Measurements from ENCODE around the gene ETF1. TPM values are rescaled to one million over a fixed set of nuclear protein-coding genes. Genes with fewer than 3 reads are reported as not detected.

ETF1 gene
- total and polyA plus RNA-seq, 5 donors from 2014 or later = 25.9 to 170 (median 38.8) TPM

- Mint-ChIP-seq H3K27ac (no peak overlapping the region), H3K9me3 (no peaks in the 10 kb centered on the region), H3K4me3 (no peak overlapping the region), H3K4me1 (peaks cover 0 to 5% (median 1%) of the 10 kb centered on the region in 4 donors), H3K36me3 (peaks cover 24% of the 10 kb centered on the region), H3K27me3 (no peaks in the 10 kb centered on the region)
- no peaks in the 10 kb centered on the region for H3K4me1 ChIP-seq (ENCODE audit: control insufficient read depth, insufficient read depth, low read length, poor library complexity, severe bottlenecking)
- H3K27ac ChIP-seq (ENCODE audit: insufficient read depth, low read length, poor library complexity, severe bottlenecking) = no peak overlapping the region
- peaks cover 41% of the 10 kb centered on the region for H3K36me3 ChIP-seq (ENCODE audit: control insufficient read depth, insufficient read depth, low read length)
- H3K9me3 ChIP-seq (ENCODE audit: control insufficient read depth in 2 of 2, low read length in 2 of 2) = no peaks in the 10 kb centered on the region
- H3K27me3 ChIP-seq (ENCODE audit: control insufficient read depth, insufficient read depth, low read length) = no peaks in the 10 kb centered on the region
- ATAC-seq (ENCODE audit: low read depth in 2 of 2) (no peak), DNase-seq (no peak)
- H3K4me3 ChIP-seq (ENCODE audit: low read depth, low read length) = no peak overlapping the region
Observed at GRCh38 chr5:138506370-138507306, 36.4 kb downstream of the ETF1 start.

GRCh38 chr5:138504799-138505198, 38.2 kb downstream of the ETF1 start:
- peaks cover 0 to 2% (median 0%) of the 10 kb centered on the region in 7 donors for H3K9me3 Mint-ChIP-seq
- no peak for DNase-seq
- H3K9me3 ChIP-seq (ENCODE audit: control insufficient read depth in 2 of 2, low read length in 2 of 2) = no peaks in the 10 kb centered on the region
- ATAC-seq (ENCODE audit: low read depth in 2 of 2) = no peak
- no peak overlapping the region for H3K27ac ChIP-seq (ENCODE audit: insufficient read depth, low read length, poor library complexity, severe bottlenecking)
- peaks cover 10% of the 10 kb centered on the region for H3K36me3 Mint-ChIP-seq
- no peaks in the 10 kb centered on the region for H3K27me3 ChIP-seq (ENCODE audit: control insufficient read depth, insufficient read depth, low read length)
- H3K4me3 Mint-ChIP-seq = peak overlapping the region in 1 of 4 donors; percentile 38
- peaks cover 0 to 5% (median 1%) of the 10 kb centered on the region in 4 donors for H3K4me1 Mint-ChIP-seq
- H3K4me1 ChIP-seq (ENCODE audit: control insufficient read depth, insufficient read depth, low read length, poor library complexity, severe bottlenecking) = no peaks in the 10 kb centered on the region
- H3K27ac Mint-ChIP-seq = no peak overlapping the region
- no peak overlapping the region for H3K4me3 ChIP-seq (ENCODE audit: low read depth, low read length)
- peaks cover 26% of the 10 kb centered on the region for H3K36me3 ChIP-seq (ENCODE audit: control insufficient read depth, insufficient read depth, low read length)
- no peaks in the 10 kb centered on the region for H3K27me3 Mint-ChIP-seq

GRCh38 chr5:138503487-138504270, 39.4 kb downstream of the ETF1 start:
- ATAC-seq (ENCODE audit: low read depth in 2 of 2) = peak; percentile 63 to 71
- H3K36me3 Mint-ChIP-seq = peaks cover 5% of the 10 kb centered on the region

GRCh38 chr5:138502521-138502920, 40.5 kb downstream of the ETF1 start:
- Histone ChIP-seq H3K4me1 (ENCODE audit: control insufficient read depth, insufficient read depth, low read length, poor library complexity, severe bottlenecking) (no peaks in the 10 kb centered on the region), H3K27me3 (ENCODE audit: control insufficient read depth, insufficient read depth, low read length) (no peaks in the 10 kb centered on the region), H3K36me3 (ENCODE audit: control insufficient read depth, insufficient read depth, low read length) (peaks cover 7% of the 10 kb centered on the region), H3K27ac (ENCODE audit: insufficient read depth, low read length, poor library complexity, severe bottlenecking) (no peak overlapping the region), H3K4me3 (ENCODE audit: low read depth, low read length) (no peak overlapping the region), H3K9me3 (ENCODE audit: control insufficient read depth in 2 of 2, low read length in 2 of 2) (no peaks in the 10 kb centered on the region)
- ATAC-seq (ENCODE audit: low read depth in 2 of 2) (no peak), DNase-seq (no peak)
- Mint-ChIP-seq H3K4me3 (no peak overlapping the region), H3K27ac (peak overlapping the region in 1 of 3 donors; percentile 73), H3K36me3 (no peaks in the 10 kb centered on the region), H3K27me3 (no peaks in the 10 kb centered on the region), H3K9me3 (peaks cover 0 to 2% (median 0%) of the 10 kb centered on the region in 7 donors), H3K4me1 (peaks cover 0 to 5% (median 0%) of the 10 kb centered on the region in 4 donors)

More at GRCh38 chr5:138503487-138504270, 39.4 kb downstream of the ETF1 start:
- Histone ChIP-seq H3K27ac (ENCODE audit: insufficient read depth, low read length, poor library complexity, severe bottlenecking) (no peak overlapping the region), H3K36me3 (ENCODE audit: control insufficient read depth, insufficient read depth, low read length) (peaks cover 18% of the 10 kb centered on the region), H3K27me3 (ENCODE audit: control insufficient read depth, insufficient read depth, low read length) (no peaks in the 10 kb centered on the region), H3K4me1 (ENCODE audit: control insufficient read depth, insufficient read depth, low read length, poor library complexity, severe bottlenecking) (no peaks in the 10 kb centered on the region), H3K9me3 (ENCODE audit: control insufficient read depth in 2 of 2, low read length in 2 of 2) (no peaks in the 10 kb centered on the region), H3K4me3 (ENCODE audit: low read depth, low read length) (no peak overlapping the region)
- Mint-ChIP-seq H3K4me1 (peaks cover 0 to 5% (median 0%) of the 10 kb centered on the region in 4 donors), H3K9me3 (peaks cover 0 to 2% (median 0%) of the 10 kb centered on the region in 7 donors), H3K4me3 (no peak overlapping the region), H3K27me3 (no peaks in the 10 kb centered on the region), H3K27ac (no peak overlapping the region)
- DNase-seq = peak; percentile 12 to 57 (median 57)

GRCh38 chr5:138502121-138502520, 40.9 kb downstream of the ETF1 start:
- Mint-ChIP-seq H3K27me3 (no peaks in the 10 kb centered on the region), H3K27ac (peak overlapping the region in 1 of 3 donors; percentile 73), H3K4me1 (peaks cover 0 to 5% (median 0%) of the 10 kb centered on the region in 4 donors), H3K36me3 (no peaks in the 10 kb centered on the region), H3K4me3 (no peak overlapping the region), H3K9me3 (peaks cover 0 to 2% (median 0%) of the 10 kb centered on the region in 7 donors)
- no peak overlapping the region for H3K4me3 ChIP-seq (ENCODE audit: low read depth, low read length)
- H3K27ac ChIP-seq (ENCODE audit: insufficient read depth, low read length, poor library complexity, severe bottlenecking) = no peak overlapping the region
- H3K27me3 ChIP-seq (ENCODE audit: control insufficient read depth, insufficient read depth, low read length) = no peaks in the 10 kb centered on the region
- no peak for DNase-seq
- H3K9me3 ChIP-seq (ENCODE audit: control insufficient read depth in 2 of 2, low read length in 2 of 2) = no peaks in the 10 kb centered on the region
- H3K36me3 ChIP-seq (ENCODE audit: control insufficient read depth, insufficient read depth, low read length) = peaks cover 3% of the 10 kb centered on the region
- no peaks in the 10 kb centered on the region for H3K4me1 ChIP-seq (ENCODE audit: control insufficient read depth, insufficient read depth, low read length, poor library complexity, severe bottlenecking)
- ATAC-seq (ENCODE audit: low read depth in 2 of 2) = no peak

- Histone ChIP-seq H3K36me3 (ENCODE audit: control insufficient read depth, insufficient read depth, low read length) (no peaks in the 10 kb centered on the region), H3K4me1 (ENCODE audit: control insufficient read depth, insufficient read depth, low read length, poor library complexity, severe bottlenecking) (no peaks in the 10 kb centered on the region), H3K9me3 (ENCODE audit: control insufficient read depth in 2 of 2, low read length in 2 of 2) (no peaks in the 10 kb centered on the region), H3K4me3 (ENCODE audit: low read depth, low read length) (no peak overlapping the region), H3K27me3 (ENCODE audit: control insufficient read depth, insufficient read depth, low read length) (no peaks in the 10 kb centered on the region), H3K27ac (ENCODE audit: insufficient read depth, low read length, poor library complexity, severe bottlenecking) (no peak overlapping the region)
- Mint-ChIP-seq H3K4me1 (peaks cover 0 to under 1% (median 0%) of the 10 kb centered on the region in 4 donors), H3K27me3 (peaks cover 11% of the 10 kb centered on the region), H3K4me3 (no peak overlapping the region), H3K36me3 (no peaks in the 10 kb centered on the region), H3K27ac (no peak overlapping the region), H3K9me3 (peaks cover 0 to 2% (median 0%) of the 10 kb centered on the region in 7 donors)
- no peak for DNase-seq
- no peak for ATAC-seq (ENCODE audit: low read depth in 2 of 2)
Observed at GRCh38 chr5:138498376-138498775, 44.7 kb downstream of the ETF1 start.

- H3K4me3 ChIP-seq (ENCODE audit: low read depth, low read length) = no peak overlapping the region
- ATAC-seq (ENCODE audit: low read depth in 2 of 2) = no peak
- Mint-ChIP-seq H3K4me1 (peaks cover 0 to 17% (median 7%) of the 10 kb centered on the region in 4 donors), H3K4me3 (peak overlapping the region in 2 of 4 donors; percentile 15 to 20), H3K36me3 (no peaks in the 10 kb centered on the region), H3K27me3 (peaks cover 28% of the 10 kb centered on the region), H3K27ac (no peak overlapping the region), H3K9me3 (no peaks in the 10 kb centered on the region)
- H3K27ac ChIP-seq (ENCODE audit: insufficient read depth, low read length, poor library complexity, severe bottlenecking) = no peak overlapping the region
- peaks cover 19% of the 10 kb centered on the region for H3K4me1 ChIP-seq (ENCODE audit: control insufficient read depth, insufficient read depth, low read length, poor library complexity, severe bottlenecking)
- peaks cover 11% of the 10 kb centered on the region for H3K27me3 ChIP-seq (ENCODE audit: control insufficient read depth, insufficient read depth, low read length)
- no peak for DNase-seq
- H3K9me3 ChIP-seq (ENCODE audit: control insufficient read depth in 2 of 2, low read length in 2 of 2) = no peaks in the 10 kb centered on the region
- H3K36me3 ChIP-seq (ENCODE audit: control insufficient read depth, insufficient read depth, low read length) = no peaks in the 10 kb centered on the region
Observed at GRCh38 chr5:138495351-138495750, 47.7 kb downstream of the ETF1 start.

Data from CD4-positive, CD25-positive, alpha-beta regulatory T cell (primary cell).